ENCODE measurements around the gene PCBP4.
A peak's percentile ranks its signal among the peaks of the same experiment; 100 is the strongest.

The PCBP4 gene

GRCh38 chr3:51970606-51971300 lies 3.5 kb upstream of the PCBP4 start:
- DNase-seq: no peak
- in situ Hi-C loops (cut with HindIII; ENCODE audit: low pct_ligation_motif_present, low sequenced_read_pairs): no loop called here
- no peaks in the 10 kb centered on the region for H3K36me3 ChIP-seq (replicated peaks)
- H3K4me3 ChIP-seq (ENCODE audit: low read depth, low read length): no peak overlapping the region
- no peak overlapping the region for H3K27ac ChIP-seq
- no peaks in the 10 kb centered on the region for H3K27me3 ChIP-seq (replicated peaks)
- no peak for TF ChIP-seq CTCF (IDR thresholded peaks at IDR 0.05; ENCODE audit: low read depth, low read length, missing control alignments)

- DNase-seq: no peak
- H3K4me3 ChIP-seq (ENCODE audit: low read depth, low read length): no peak overlapping the region
- no peaks in the 10 kb centered on the region for H3K36me3 ChIP-seq (replicated peaks)
- no peak overlapping the region for H3K27ac ChIP-seq
- no peak for TF ChIP-seq CTCF (IDR thresholded peaks at IDR 0.05; ENCODE audit: low read depth, low read length, missing control alignments)
- H3K27me3 ChIP-seq (replicated peaks): no peaks in the 10 kb centered on the region
- in situ Hi-C loops (cut with HindIII; ENCODE audit: low pct_ligation_motif_present, low sequenced_read_pairs): no loop called here
Observed at GRCh38 chr3:51969841-51970240, 2.6 kb upstream of the PCBP4 start.

GRCh38 chr3:51968883-51969678 lies 1.8 kb upstream of the PCBP4 start:
- H3K36me3 ChIP-seq (replicated peaks): no peaks in the 10 kb centered on the region
- no peak overlapping the region for H3K4me3 ChIP-seq (ENCODE audit: low read depth, low read length)
- no peak overlapping the region for H3K27ac ChIP-seq
- H3K27me3 ChIP-seq (replicated peaks): no peaks in the 10 kb centered on the region
- in situ Hi-C loops (cut with HindIII; ENCODE audit: low pct_ligation_motif_present, low sequenced_read_pairs): no loop called here
- no peak for DNase-seq
- TF ChIP-seq CTCF (IDR thresholded peaks at IDR 0.05; ENCODE audit: low read depth, low read length, missing control alignments): no peak

GRCh38 chr3:51968170-51968775 lies 1.0 kb upstream of the PCBP4 start:
- no peak overlapping the region for H3K27ac ChIP-seq
- H3K36me3 ChIP-seq (replicated peaks): no peaks in the 10 kb centered on the region
- peak overlapping the region; percentile 61 for H3K4me3 ChIP-seq (ENCODE audit: low read depth, low read length)
- in situ Hi-C loops (cut with HindIII; ENCODE audit: low pct_ligation_motif_present, low sequenced_read_pairs): no loop called here
- no peak for TF ChIP-seq CTCF (IDR thresholded peaks at IDR 0.05; ENCODE audit: low read depth, low read length, missing control alignments)
- no peak for DNase-seq
- H3K27me3 ChIP-seq (replicated peaks): no peaks in the 10 kb centered on the region

GRCh38 chr3:51966922-51967383 lies 301 bp downstream of the PCBP4 start:
- Histone ChIP-seq H3K27me3 (replicated peaks) (no peaks in the 10 kb centered on the region), H3K4me3 (ENCODE audit: low read depth, low read length) (peak overlapping the region; percentile 62), H3K36me3 (replicated peaks) (no peaks in the 10 kb centered on the region), H3K27ac (no peak overlapping the region)
- in situ Hi-C loops (cut with HindIII; ENCODE audit: low pct_ligation_motif_present, low sequenced_read_pairs): no loop called here
- TF ChIP-seq CTCF (IDR thresholded peaks at IDR 0.05; ENCODE audit: low read depth, low read length, missing control alignments): no peak
- DNase-seq: no peak
